Caki2 (cell line): ENCODE data around the gene PHACTR2. TPM values are rescaled to one million over a fixed set of nuclear protein-coding genes. Genes with fewer than 3 reads are reported as not detected.

ENCODE experiments used
- DNase-seq: peaks from one replicate; pipeline ENCODE4 v3.0.0-alpha.2; 2015; ENCODE audit warnings: low read depth
- in situ Hi-C: cut with HindIII; loops from 2 replicates; pipeline ENCODE4 v1.10.0; 2016; ENCODE audit warnings: low sequenced_read_pairs, low pct_unique_long_range_greater_than_20kb, mixed read lengths
- total RNA-seq: library from RNA; depleted of rRNA; stranded (reverse); fragments of >200 nt; shearing (Covaris generic); gene quantifications from 2 replicates; pipeline ENCODE4 v1.2.3, GENCODE V29; 2014; ENCODE audit warnings: low replicate concordance

The PHACTR2 gene
- total RNA-seq, 1 experiment from 2014 or later: 7.6 TPM

- no peak for DNase-seq
- in situ Hi-C loops: no loop called here
Observed at GRCh38 chr6:143694560-143694959, 16.8 kb downstream of the PHACTR2 start.

GRCh38 chr6:143695130-143695968, 17.6 kb downstream of the PHACTR2 start:
- DNase-seq: no peak
- in situ Hi-C loops: no loop called here

GRCh38 chr6:143695969-143696663, 18.4 kb downstream of the PHACTR2 start:
- in situ Hi-C loops: no loop called here
- no peak for DNase-seq

- in situ Hi-C loops: no loop called here
- no peak for DNase-seq
Observed at GRCh38 chr6:143696664-143697000, 18.9 kb downstream of the PHACTR2 start.

GRCh38 chr6:143697076-143697800, 19.5 kb downstream of the PHACTR2 start:
- no peak for DNase-seq
- in situ Hi-C loops: no loop called here

- in situ Hi-C loops: no loop called here
- DNase-seq: no peak
Observed at GRCh38 chr6:143698329-143698728, 20.6 kb downstream of the PHACTR2 start.

- no peak for DNase-seq
- in situ Hi-C loops: no loop called here
Observed at GRCh38 chr6:143698759-143699429, 21.1 kb downstream of the PHACTR2 start.

GRCh38 chr6:143699430-143699825, 21.7 kb downstream of the PHACTR2 start:
- no peak for DNase-seq
- in situ Hi-C loops: no loop called here

GRCh38 chr6:143700684-143701348, 23.1 kb downstream of the PHACTR2 start:
- no peak for DNase-seq

GRCh38 chr6:143701349-143702234, 23.8 kb downstream of the PHACTR2 start:
- in situ Hi-C loops: no loop called here
- no peak for DNase-seq

More at GRCh38 chr6:143700684-143701348, 23.1 kb downstream of the PHACTR2 start:
- in situ Hi-C loops: no loop called here

GRCh38 chr6:143705569-143705968, 27.8 kb downstream of the PHACTR2 start:
- in situ Hi-C loops: no loop called here
- no peak for DNase-seq

GRCh38 chr6:143707697-143708096, 29.9 kb downstream of the PHACTR2 start:
- DNase-seq: no peak

GRCh38 chr6:143708889-143709288, 31.1 kb downstream of the PHACTR2 start:
- no peak for DNase-seq
- in situ Hi-C loops: no loop called here

More at GRCh38 chr6:143707697-143708096, 29.9 kb downstream of the PHACTR2 start:
- in situ Hi-C loops: no loop called here

- in situ Hi-C loops: no loop called here
- DNase-seq: no peak
Observed at GRCh38 chr6:143711714-143712113, 33.9 kb downstream of the PHACTR2 start.

- in situ Hi-C loops: no loop called here
- DNase-seq: no peak
Observed at GRCh38 chr6:143718472-143718871, 40.7 kb downstream of the PHACTR2 start.

GRCh38 chr6:143721642-143722041, 43.9 kb downstream of the PHACTR2 start:
- in situ Hi-C loops: no loop called here
- no peak for DNase-seq

- in situ Hi-C loops: no loop called here
Observed at GRCh38 chr6:143724876-143725275, 47.1 kb downstream of the PHACTR2 start.

More at GRCh38 chr6:143724876-143725275, 47.1 kb downstream of the PHACTR2 start:
- DNase-seq: no peak
